ENCODE measurements around the gene FAM25A.
"Not testable (repeated sequence)": the region's sequence is repeated elsewhere in the genome, so short reads cannot be mapped to it uniquely, and the experiment has no call there.

DNA sequence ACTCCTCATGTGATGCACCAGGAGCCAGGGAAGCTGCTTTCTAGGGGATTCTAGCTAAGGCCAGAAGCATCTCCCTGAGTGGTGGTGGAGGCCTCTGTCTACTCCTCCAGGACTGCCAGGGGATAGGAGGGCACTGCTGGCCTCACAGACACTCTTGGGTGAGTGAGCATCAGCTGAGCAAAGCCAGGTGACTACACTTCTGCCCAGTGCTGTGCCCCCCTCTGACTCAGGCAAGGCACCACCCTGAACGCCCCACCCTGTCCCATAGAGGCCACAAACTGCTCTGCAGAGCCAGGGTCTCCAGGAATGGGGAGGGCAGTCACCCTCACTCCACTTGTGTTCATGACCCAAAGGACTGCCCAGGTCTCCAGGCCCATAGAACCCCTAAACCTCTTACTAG, 590 bp upstream of the FAM25A start:
- TF ChIP-seq, protein P1, sequence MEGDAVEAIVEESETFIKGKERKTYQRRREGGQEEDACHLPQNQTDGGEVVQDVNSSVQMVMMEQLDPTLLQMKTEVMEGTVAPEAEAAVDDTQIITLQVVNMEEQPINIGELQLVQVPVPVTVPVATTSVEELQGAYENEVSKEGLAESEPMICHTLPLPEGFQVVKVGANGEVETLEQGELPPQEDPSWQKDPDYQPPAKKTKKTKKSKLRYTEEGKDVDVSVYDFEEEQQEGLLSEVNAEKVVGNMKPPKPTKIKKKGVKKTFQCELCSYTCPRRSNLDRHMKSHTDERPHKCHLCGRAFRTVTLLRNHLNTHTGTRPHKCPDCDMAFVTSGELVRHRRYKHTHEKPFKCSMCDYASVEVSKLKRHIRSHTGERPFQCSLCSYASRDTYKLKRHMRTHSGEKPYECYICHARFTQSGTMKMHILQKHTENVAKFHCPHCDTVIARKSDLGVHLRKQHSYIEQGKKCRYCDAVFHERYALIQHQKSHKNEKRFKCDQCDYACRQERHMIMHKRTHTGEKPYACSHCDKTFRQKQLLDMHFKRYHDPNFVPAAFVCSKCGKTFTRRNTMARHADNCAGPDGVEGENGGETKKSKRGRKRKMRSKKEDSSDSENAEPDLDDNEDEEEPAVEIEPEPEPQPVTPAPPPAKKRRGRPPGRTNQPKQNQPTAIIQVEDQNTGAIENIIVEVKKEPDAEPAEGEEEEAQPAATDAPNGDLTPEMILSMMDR (IDR thresholded peaks at IDR 0.05): not testable (repeated sequence)
- TF ChIP-seq POLR2A (IDR thresholded peaks at IDR 0.05): not testable (repeated sequence)
